GM19467 (cell line): ENCODE measurements around the gene ADCY4.
A peak's percentile ranks its signal among the peaks of the same experiment; 100 is the strongest.
"Not testable (repeated sequence)": the region's sequence is repeated elsewhere in the genome, so short reads cannot be mapped to it uniquely, and the experiment has no call there.

Experiments used
- ATAC-seq: cut with Tn5 transposase; IDR thresholded peaks from one replicate; pipeline ENCODE4 v1.9.1; 2021; ENCODE audit warnings: mild to moderate bottlenecking, moderate library complexity; ENCODE audit not compliant: unreplicated experiment

The ADCY4 gene

DNA sequence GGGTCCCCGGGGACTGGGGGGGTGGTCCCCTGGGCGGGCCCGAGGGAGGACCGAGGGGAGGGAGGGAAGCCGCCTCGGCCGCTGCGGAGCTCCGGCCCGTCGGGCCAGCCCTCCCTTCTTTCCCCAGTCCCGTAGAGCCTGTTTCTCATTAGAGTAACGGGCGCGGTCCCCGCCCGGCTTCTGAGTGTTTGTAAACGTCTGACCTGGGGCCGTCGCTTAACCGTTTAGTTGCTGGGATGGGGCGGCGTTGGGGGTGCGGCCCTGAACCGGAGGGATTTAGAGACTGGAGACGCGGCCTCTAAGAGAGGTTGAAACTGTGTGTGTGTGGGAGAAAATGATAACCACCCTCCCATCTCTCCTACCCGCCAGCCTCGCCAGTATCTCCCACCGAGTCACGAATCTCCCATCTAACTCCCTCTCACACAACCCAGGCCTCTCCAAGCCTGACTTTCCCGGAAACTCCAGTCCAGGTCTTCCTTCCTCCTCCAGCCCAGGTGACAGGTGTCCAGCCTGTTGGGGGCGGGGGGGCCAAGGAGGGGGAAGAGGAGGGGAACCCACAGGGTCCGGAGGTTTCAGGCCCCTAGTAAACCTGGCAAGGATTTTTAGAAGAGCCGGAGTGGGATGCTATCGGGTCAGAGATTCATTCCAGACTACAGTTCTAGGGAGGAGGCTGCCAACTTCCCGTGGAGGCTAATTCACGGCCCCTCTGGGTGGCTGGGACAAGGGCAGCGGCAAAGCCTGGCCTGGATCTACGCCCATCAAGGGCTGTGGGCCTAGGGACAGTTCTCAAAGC lies 32.0 kb upstream of the ADCY4 start:
- ATAC-seq = peak; percentile 61

DNA sequence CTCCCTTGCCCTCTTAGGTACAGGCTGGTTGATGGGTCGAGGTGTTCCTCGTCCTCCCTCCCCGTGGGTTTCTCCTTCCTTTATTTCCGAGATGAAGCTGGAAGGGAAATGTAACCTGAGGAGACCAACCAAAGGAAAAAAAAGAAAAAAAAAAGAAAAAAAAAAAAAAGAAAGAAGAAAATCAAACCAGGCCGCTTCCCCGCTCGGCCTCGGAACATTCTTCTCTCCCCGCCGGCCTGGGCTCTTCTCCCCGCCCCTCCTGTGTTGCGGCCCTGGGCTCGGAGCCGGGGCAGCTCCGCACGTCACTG lies 31.5 kb upstream of the ADCY4 start:
- ATAC-seq = no peak

DNA sequence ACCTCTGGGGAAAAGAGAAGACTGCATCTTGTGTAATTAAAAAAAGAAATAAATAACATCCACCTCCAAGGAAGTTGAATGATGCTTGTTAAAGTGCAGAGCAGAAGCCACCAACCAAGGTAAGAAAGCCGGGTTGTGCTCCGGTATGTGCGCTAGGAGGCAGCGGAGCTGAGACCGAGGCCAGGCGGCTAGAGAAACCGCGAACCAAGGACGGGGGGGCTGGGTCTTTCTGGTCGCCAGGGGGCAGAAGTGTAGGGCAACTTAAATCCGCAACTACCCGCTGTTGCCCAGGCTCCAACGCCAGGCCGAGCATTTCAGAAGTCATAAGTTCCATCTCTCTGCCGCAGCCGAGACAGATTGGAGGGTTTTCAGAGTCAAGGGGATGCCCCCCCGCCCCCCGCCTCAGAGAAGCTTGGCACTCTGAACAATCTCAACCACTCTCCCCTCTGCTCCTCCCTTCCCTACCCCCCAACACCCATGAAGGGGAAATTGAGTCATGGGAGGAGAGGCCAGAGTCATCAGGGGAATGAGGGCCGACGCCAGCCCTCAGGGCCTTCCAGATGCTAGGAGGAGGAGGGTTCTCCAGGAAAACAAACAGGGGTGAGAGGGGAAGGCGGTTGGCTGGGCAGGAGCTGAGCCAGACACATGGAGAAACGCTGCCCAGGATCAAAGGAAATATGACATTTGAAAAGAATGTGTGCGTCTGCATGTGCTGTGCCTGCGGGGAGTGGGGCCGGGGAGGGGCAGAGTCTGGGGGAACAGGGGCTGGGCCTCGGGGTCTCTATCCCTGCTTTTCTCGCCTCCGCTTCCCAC lies 30.9 kb upstream of the ADCY4 start:
- no peak for ATAC-seq

DNA sequence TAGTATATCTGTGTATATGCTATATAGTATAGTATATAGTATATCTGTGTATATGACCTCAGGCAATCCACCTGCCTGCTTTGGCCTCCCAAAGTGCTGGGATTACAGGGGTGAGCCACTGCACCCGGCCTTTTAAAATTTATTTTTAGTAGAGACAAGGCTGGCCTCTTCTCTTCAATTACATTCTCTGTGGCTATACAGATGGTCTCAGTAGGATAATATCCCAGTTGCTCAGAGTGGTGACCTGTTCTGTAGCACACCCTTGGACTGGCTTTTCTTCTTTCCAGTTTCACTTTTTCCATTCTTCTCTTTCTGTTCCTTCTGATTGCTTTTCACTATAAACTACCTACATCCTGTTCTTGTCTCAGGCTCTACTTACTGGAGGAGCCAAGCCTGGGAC lies 30.0 kb upstream of the ADCY4 start:
- ATAC-seq = no peak

DNA sequence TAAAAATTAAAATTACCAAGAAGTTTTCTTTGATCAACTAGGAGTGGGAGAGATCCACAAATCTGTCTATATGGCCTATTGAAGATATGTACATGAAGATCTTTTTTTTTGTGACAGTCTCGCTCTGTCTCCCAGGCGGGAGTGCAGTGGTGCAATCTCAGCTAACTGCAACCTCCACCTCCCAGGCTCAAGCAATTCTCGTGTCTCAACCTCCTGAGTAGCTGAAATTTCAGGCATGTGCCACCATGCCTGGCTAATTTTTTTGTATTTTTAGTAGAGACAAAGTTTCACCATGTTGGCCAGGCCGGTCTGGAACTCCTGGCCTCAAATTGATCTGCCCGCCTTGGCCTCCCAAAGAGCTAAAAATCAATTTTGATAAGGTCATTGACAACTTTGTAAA lies 28.5 kb upstream of the ADCY4 start:
- no peak for ATAC-seq

DNA sequence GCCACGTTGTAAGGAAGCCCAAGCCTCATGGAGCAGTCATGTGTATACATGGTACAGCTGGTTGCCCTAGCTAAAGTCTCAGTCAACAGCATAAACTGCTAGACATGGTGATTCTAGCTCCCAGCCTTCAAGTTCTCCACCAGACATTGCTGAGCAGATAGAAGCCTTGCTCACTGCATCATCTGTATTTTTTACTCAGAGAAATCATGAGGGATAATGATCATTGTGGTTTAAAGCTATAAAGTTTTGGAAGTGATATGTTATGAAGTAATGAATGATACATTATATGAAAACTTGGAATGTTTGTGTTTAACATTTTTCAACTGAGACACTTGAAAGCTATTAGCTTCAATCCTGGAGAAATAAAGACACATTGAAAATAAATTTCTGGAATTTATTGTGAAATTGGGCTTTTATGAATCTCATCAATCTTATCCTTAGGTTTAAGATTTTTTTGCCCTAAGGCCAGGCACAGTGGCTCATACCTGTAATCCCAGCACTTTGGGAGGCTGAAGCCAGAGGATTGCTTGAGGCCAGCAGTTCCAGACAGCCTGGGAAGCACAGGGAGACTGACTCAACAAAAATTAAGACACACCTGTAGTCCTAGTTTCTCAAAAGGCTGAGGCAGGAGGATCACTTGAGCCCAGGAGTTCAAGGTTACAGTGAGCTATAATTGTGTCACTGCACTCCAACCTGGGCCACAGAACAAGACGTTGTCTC lies 27.5 kb upstream of the ADCY4 start:
- no peak for ATAC-seq

DNA sequence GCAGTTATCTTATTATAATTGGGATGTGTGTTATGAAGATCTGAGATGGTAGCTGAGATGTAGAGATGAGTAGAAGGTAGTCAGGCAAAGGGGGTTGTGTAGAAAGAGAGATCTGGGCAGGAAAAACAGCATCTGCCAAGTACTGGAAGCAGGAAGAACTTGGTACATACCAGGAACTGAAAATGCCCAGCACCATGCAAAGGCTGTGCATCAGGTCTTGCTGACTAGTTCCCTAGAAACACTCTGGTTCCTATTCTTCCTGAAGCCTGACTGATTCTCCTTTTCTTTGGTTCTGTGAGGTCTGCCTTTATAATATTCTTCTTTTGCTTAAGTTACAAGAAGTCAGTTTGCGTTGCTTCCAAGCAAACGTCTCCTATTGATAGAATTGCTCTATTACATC lies 26.5 kb upstream of the ADCY4 start:
- ATAC-seq = no peak

DNA sequence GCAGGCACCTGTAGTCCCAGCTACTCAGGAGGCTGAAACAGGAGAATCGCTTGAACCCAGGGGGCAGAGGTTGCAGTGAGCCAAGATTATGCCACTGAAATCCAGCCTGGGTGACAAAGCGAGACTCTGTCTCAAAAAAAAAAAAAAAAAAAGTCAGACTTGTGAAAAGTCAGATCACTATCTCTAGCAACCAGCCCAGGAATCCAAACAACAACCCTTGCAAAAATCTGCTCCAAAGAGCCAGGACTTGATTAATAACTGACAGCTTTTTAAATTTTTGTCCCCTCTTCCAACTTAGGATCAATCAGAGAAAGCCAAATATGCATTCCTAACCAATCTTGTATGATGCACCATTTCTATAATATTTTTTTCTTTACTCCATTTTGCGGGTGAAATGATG lies 25.4 kb upstream of the ADCY4 start:
- no peak for ATAC-seq

DNA sequence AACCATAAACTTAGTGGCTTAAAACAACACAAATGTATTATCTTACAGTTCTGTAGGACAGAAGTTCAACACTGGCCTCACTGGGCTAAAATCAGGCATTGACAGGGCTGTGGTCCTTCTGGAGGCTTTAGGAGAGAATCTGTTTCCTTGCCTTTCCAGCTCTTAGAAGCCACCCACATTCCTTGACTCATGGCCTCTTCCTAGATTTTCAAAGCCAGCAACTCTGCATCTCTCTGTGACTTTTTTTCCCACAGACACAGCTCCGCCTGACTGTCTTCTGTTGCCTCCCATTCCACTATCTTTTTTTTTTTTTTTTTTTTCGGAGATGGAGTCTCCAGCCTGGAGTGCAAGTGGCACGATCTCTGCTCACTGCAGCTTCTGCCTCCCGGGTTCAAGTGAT lies 21.3 kb upstream of the ADCY4 start:
- no peak for ATAC-seq

DNA sequence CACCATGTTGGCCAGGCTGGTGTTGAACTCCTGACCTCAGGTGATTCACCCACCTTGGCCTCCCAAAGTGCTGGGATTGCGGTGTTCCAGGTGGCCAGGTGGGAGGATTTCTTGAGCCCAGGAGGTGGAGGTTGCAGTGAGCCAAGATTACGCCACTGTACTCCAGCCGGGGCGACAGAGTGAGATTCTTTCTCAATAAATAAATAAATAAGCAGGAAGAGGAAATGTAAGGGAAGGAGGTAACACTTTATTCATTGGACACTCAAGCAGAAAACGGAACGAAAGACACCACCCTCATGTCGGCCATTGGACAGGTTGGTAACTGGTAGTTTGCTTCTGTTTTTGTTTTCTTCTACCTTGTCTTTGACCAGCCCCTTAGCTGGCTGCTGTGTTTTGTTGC lies 20.1 kb upstream of the ADCY4 start:
- ATAC-seq = no peak

DNA sequence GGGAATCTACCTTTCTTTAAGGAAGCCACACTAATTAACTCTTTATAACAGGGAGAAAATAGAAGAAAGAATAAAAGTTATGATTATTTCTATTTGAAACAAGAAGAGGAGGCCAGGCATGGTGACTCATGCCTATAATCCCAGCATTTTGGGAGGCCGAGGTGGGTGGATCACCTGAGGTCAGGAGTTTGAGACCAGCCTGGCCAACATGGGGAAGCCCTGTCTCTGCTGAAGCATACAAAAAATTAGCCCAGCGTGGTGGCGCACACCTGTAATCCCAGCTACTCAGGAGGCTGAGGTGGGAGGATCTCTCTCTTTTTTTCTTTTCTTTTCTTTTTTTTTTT lies 19.6 kb upstream of the ADCY4 start:
- ATAC-seq = not testable (repeated sequence)

DNA sequence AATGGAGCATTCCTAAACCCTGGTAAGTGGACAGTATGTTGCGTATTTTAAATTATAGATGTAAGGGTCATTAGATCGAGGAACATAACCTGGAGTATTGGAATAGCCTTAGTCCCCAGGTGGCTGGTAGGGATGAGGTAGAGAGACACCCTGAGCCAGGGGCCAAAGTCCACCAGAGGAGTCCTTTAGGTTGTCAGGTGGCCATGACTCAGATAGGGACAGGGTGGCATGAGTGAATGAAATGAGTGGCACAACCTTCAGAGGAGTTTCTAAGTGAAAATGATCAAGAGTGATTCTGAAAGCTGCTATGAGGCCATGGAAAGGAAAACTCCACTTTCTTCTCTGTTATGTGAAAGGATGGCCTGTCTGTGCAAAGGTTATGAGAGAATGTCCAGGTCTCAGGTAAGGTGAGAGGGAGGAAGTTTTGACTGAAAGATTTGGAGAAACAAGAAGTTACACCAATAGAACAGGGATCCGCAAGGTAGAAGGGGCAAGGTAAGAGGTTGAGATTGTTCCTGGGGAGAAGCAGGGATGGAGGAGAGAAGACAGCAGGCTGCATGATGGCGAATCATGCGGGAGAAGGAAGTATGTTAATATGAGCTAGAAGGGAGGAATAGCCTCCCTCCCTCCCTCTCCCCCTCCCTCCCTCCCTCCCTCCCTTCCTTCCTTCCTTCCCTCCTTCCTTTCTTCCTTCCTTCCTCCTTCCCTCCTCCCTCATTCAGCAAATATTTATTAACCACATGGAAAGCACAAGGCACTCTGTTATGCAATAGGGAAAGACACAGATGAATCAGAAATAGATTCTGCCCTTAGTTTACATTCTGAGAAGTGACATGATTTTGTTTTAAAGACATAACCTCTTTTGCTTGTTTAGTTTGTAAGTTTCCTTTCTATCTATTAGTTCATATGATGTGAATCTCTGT lies 18.9 kb upstream of the ADCY4 start:
- ATAC-seq = no peak

DNA sequence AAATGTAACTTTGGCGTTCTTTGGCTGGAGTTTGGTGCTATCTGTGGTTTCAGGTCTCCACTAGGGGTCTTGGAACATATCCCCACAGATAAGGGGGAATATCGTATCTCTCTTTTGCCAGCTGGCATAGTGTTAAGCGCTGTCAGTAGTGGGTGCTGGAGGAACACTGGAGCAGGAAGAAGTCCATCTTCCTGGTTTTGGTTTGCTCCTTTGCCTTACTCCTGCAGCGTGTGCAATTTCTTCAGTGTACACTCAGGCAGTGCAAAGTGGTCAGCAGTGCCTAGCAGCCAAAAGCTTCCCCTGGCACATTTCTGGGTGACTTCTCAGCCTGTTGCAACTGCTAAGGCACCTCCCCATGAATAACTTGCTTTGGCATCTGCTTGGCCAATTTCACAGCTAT lies 16.6 kb upstream of the ADCY4 start:
- ATAC-seq = no peak

DNA sequence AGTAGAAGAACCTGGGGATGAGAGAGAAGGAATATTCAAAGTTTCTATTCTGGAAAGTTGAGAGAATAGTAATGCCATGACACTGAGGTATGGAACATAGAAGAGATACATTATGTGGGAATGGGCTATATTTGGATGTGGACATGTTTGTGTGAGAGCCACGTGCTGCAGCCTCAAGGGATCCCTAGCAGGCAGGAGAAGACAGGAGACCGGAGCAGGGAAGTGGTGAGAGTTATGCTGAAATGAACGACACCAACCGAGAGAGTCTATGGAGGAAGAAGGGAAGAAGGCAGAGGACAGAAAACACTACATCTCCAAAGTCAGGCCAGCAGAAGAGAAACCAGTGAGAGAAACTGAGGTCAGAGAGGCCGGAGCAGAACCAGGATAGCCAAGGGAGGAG lies 14.9 kb upstream of the ADCY4 start:
- ATAC-seq = no peak

DNA sequence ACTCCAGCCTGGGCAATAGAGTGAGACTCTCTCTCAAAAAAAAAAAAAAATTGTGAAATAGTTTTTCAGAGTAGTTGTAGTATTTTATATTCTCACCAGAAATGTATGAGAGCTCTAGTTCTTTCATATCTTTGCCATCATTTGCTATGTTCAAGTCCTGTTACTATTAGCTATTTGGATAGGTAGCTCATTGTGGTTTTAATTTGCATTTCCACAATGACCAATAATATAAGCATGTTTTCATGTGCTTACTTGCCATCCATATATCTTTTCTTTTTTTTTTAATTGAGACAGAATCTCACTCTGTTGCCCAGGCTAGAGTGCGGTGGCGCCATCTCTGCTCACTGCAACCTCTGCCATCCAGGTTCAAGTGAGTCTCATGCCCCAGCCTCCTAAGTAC lies 13.3 kb upstream of the ADCY4 start:
- ATAC-seq = no peak

DNA sequence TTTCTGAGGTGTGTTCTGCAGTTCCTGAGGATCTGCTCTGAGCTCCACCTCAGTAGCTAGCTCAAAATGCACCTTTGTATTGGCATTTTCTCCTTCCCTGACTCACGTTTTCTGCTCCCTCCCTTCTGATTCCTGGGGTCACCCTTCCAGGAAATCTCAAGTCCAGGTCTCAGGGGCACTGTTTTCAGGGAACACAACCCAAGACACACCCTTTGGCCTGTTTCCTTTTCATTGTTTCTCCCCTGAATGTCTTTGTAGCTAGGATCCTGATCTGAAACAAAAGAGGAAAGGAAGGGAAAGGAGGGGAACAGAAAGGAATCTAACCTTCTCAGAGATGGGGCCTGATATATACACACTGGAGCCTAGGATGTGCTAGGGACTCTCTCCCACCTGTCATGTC lies 12.3 kb upstream of the ADCY4 start:
- no peak for ATAC-seq

DNA sequence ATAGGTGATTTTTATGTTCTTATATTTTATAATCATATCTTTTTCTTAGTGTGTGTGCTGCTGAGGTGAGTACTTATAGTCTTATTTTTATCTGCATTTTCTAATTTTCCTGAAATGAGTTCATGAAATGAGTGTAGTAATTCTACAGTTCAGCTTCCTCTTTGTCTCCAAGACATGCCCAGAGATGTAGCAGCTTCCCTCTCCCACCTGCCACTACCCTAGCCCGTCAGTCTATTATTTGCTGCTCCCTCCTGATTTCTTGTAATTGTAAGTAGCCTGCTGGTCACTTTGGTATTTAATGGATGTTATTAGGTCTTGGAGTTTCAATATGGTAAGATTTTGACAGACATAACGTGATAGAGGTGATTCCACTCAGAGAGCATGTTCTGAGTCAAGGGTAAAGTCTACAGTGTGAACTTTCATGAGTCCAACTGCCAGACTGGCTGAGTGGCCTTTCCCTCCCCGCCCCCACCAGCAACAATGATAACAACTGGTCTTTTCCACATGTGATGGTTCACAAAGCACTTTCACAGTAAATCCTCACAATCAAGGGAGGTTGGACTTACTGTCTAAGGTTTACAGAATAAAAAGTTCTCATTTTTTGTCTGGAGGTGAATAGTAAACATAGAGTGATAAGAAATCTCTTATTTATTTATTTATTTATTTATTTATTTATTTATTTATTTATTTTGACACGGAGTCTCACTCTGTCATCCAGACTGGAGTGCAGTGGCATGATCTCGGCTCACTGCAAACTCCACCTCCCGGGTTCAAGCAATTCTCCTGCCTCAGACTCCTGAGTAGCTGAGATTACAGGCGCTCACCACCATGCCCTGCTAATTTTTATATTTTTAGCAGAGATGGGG lies 9.2 kb upstream of the ADCY4 start:
- no peak for ATAC-seq

DNA sequence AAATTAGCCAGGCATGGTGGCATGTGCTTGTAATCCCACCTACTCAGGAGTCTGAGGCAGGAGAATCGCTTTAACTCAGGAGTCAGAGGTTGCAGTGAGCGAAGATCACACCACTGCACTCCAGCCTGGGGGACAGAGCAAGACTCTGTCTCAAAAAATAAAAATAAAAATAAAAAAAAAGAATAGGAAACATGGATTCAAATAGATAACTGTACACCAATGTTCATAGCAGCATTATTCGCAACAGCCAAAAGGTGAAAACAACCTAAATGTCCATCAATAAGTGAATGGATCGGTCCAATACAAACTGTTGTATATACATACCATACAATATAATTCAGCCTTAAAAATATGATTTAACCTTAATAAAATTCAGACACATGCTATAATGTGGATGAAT lies 8.0 kb upstream of the ADCY4 start:
- ATAC-seq = no peak

DNA sequence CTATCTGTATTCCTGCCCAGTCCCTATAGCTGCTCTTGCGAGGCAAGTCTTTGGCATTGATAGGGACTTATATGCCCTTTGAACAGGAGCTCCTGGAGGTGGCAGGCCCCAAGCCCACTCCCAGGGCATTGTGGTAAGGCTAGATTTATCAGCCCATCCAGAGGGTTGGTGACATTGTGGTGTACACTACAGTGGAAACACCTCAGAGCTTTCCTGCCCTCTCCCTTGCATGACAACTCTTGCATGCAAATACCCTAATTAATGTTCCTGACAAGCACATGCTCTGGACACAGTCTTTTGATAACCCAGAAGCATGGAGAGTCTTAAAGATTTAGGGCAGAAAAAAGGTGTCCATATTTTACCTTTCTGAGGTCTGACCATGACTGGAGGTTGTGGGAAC lies 5.7 kb upstream of the ADCY4 start:
- ATAC-seq = no peak
